Activated CD4-positive, alpha-beta memory T cell treated with anti-CD3 and anti-CD28 coated beads, Interleukin-2, amount 10 ng/mL, durations not matched to agents 7 days and 5 days (primary cell): Measurements from ENCODE around the gene S100A10. TPM values are rescaled to one million over a fixed set of nuclear protein-coding genes. Genes with fewer than 3 reads are reported as not detected.

Experiments used
- CTCF ChIA-PET: fragments of 350-600 bp; sonication (Branson Sonifier 250); formaldehyde crosslinking; loops from one replicate; lab custom pipeline; 2021; ENCODE audit warnings: antibody characterized with exemption, inconsistent platforms; lab: Charles Lee
- POLR2A ChIA-PET: fragments of 350-600 bp; sonication (Branson Sonifier 250); formaldehyde crosslinking; loops from one replicate; lab custom pipeline; 2021; ENCODE audit warnings: antibody characterized with exemption; lab: Charles Lee
- DNase-seq: peaks from one replicate; pipeline ENCODE4 v3.0.0-alpha.2; 2020
- H3K27ac Mint-ChIP-seq: one replicate; pipeline ENCODE4 v1.8.0; 2021; ENCODE audit warnings: mild to moderate bottlenecking, mixed read lengths
- H3K27me3 Mint-ChIP-seq: one replicate; pipeline ENCODE4 v1.8.0; 2021; ENCODE audit warnings: mixed read lengths
- H3K36me3 Mint-ChIP-seq: one replicate; pipeline ENCODE4 v1.8.0; 2021; ENCODE audit warnings: low read depth, mixed read lengths
- H3K4me1 Mint-ChIP-seq: one replicate; pipeline ENCODE4 v1.8.0; 2021; ENCODE audit warnings: mixed read lengths
- H3K4me3 Mint-ChIP-seq: one replicate; pipeline ENCODE4 v1.8.0; 2021; ENCODE audit warnings: mild to moderate bottlenecking, mixed read lengths
- H3K9me3 Mint-ChIP-seq: one replicate; pipeline ENCODE4 v1.8.0; 2021; ENCODE audit warnings: mixed read lengths
- total RNA-seq, 2 experiments: library from RNA; stranded (reverse); gene quantifications; one replicate each; pipeline ENCODE4 v1.2.3, GENCODE V29; 2021

Gene S100A10
- 100 to 1,000 TPM; 631 to 641 TPM for total RNA-seq

- no peaks in the 10 kb centered on the region for H3K27me3 Mint-ChIP-seq
- peak within 1 kb of the TSS; percentile 91 for H3K4me3 Mint-ChIP-seq
- peaks cover 39% of the 10 kb centered on the region for H3K36me3 Mint-ChIP-seq
- H3K4me1 Mint-ChIP-seq, result peaks cover 53% of the 10 kb centered on the region
- POLR2A ChIA-PET, result interaction anchor here (1.2 to 5.7 kb wide), 10 partner anchors 8 to 156 kb away, joined by 3 to 71 read pairs (median 8); no protein-coding TSS in a partner anchor
- H3K9me3 Mint-ChIP-seq, result no peaks in the 10 kb centered on the region
- CTCF ChIA-PET, result interaction anchor here (1.0 to 3.0 kb wide), 5 partner anchors 22 to 89 kb away, joined by 3 to 89 read pairs (median 3); no protein-coding TSS in a partner anchor
- DNase-seq, result peak; percentile 86
- H3K27ac Mint-ChIP-seq, result peak within 1 kb of the TSS; percentile 98
These were observed at the start of gene S100A10 for GRCh38 chr1:151993734-151994496. S100A10 (minus strand) TSS chr1:151993859; CDS start chr1:151986230, 7,629 bp downstream.

- Mint-ChIP-seq H3K36me3 (peaks cover 3% of the 10 kb centered on the region), H3K27me3 (peaks cover 1% of the 10 kb centered on the region), H3K4me1 (peaks cover 22% of the 10 kb centered on the region), H3K4me3 (no peak overlapping the region), H3K9me3 (peaks cover 2% of the 10 kb centered on the region), H3K27ac (no peak overlapping the region)
- CTCF ChIA-PET, result interaction anchor here (1.4 kb wide), 1 partner anchor 144 kb away, joined by 4 read pairs; no protein-coding TSS in a partner anchor
- POLR2A ChIA-PET, result no interaction called here
- no peak for DNase-seq
These were observed 48.4 kb upstream of the S100A10 start for GRCh38 chr1:152042030-152042429.

GRCh38 chr1:152039886-152040285 is 46.2 kb upstream of the S100A10 start:
- ChIA-PET CTCF (interaction anchor here (8.3 kb wide), 1 partner anchor 7 kb away, joined by 117 read pairs; no protein-coding TSS in a partner anchor), POLR2A (interaction anchor here (0.8 kb wide), 1 partner anchor 8 kb away, joined by 3 read pairs; no protein-coding TSS in a partner anchor)
- no peak for DNase-seq
- H3K9me3 Mint-ChIP-seq, result peaks cover 1% of the 10 kb centered on the region
- H3K4me3 Mint-ChIP-seq, result no peak overlapping the region
- peaks cover 16% of the 10 kb centered on the region for H3K4me1 Mint-ChIP-seq
- H3K27me3 Mint-ChIP-seq, result peaks cover 1% of the 10 kb centered on the region
- peaks cover 19% of the 10 kb centered on the region for H3K36me3 Mint-ChIP-seq
- H3K27ac Mint-ChIP-seq, result no peak overlapping the region

GRCh38 chr1:152039461-152039860 is 45.8 kb upstream of the S100A10 start:
- Mint-ChIP-seq H3K4me3 (no peak overlapping the region), H3K36me3 (peaks cover 22% of the 10 kb centered on the region), H3K9me3 (no peaks in the 10 kb centered on the region), H3K4me1 (peaks cover 19% of the 10 kb centered on the region), H3K27ac (no peak overlapping the region), H3K27me3 (no peaks in the 10 kb centered on the region)
- no peak for DNase-seq
- POLR2A ChIA-PET, result interaction anchor here (0.8 kb wide), 1 partner anchor 9 kb away, joined by 3 read pairs; no protein-coding TSS in a partner anchor
- CTCF ChIA-PET, result interaction anchor here (8.3 kb wide), 1 partner anchor 7 kb away, joined by 117 read pairs; no protein-coding TSS in a partner anchor

- no peaks in the 10 kb centered on the region for H3K27me3 Mint-ChIP-seq
- no peak overlapping the region for H3K4me3 Mint-ChIP-seq
- DNase-seq, result no peak
- peaks cover 22% of the 10 kb centered on the region for H3K4me1 Mint-ChIP-seq
- CTCF ChIA-PET, result interaction anchor here (8.3 kb wide), 1 partner anchor 8 kb away, joined by 117 read pairs; no protein-coding TSS in a partner anchor
- POLR2A ChIA-PET, result interaction anchor here (0.8 kb wide), 1 partner anchor 9 kb away, joined by 3 read pairs; no protein-coding TSS in a partner anchor
- H3K27ac Mint-ChIP-seq, result no peak overlapping the region
- H3K36me3 Mint-ChIP-seq, result peaks cover 28% of the 10 kb centered on the region
- H3K9me3 Mint-ChIP-seq, result no peaks in the 10 kb centered on the region
These were observed 45.2 kb upstream of the S100A10 start for GRCh38 chr1:152038871-152039270.

GRCh38 chr1:152036267-152037216 is 42.9 kb upstream of the S100A10 start, which contains the start of gene S100A11:
S100A11 (minus strand) TSS chr1:152037004; CDS start chr1:152036915, 89 bp downstream.
- peaks cover 45% of the 10 kb centered on the region for H3K4me1 Mint-ChIP-seq
- POLR2A ChIA-PET, result interaction anchor here (0.7 to 5.0 kb wide), 12 partner anchors 9 to 211 kb away, joined by 3 to 162 read pairs (median 4); no protein-coding TSS in a partner anchor

GRCh38 chr1:152035539-152036266 is 42.0 kb upstream of the S100A10 start:
- H3K4me1 Mint-ChIP-seq, result peaks cover 47% of the 10 kb centered on the region
- CTCF ChIA-PET, result interaction anchor here (0.5 to 8.3 kb wide), 8 partner anchors 11 to 1500 kb away, joined by 3 to 117 read pairs (median 8); partner anchors contain the start of gene S100A6
- H3K27me3 Mint-ChIP-seq, result no peaks in the 10 kb centered on the region
- H3K36me3 Mint-ChIP-seq, result peaks cover 57% of the 10 kb centered on the region
- peak overlapping the region; percentile 95 for H3K4me3 Mint-ChIP-seq
- DNase-seq, result peak; percentile 23
- POLR2A ChIA-PET, result interaction anchor here (0.8 to 5.0 kb wide), 15 partner anchors 8 to 207 kb away, joined by 3 to 162 read pairs (median 4); partner anchors contain the start of gene S100A10
- no peaks in the 10 kb centered on the region for H3K9me3 Mint-ChIP-seq
- H3K27ac Mint-ChIP-seq, result peak overlapping the region; percentile 95

More at GRCh38 chr1:152036267-152037216, 42.9 kb upstream of the S100A10 start, which contains the start of gene S100A11:
- Mint-ChIP-seq H3K36me3 (peaks cover 51% of the 10 kb centered on the region), H3K4me3 (peak within 1 kb of the TSS; percentile 95), H3K9me3 (no peaks in the 10 kb centered on the region), H3K27me3 (no peaks in the 10 kb centered on the region), H3K27ac (peak within 1 kb of the TSS; percentile 95)
- peak; percentile 82 for DNase-seq
- CTCF ChIA-PET, result interaction anchor here (0.6 to 8.3 kb wide), 8 partner anchors 10 to 148 kb away, joined by 3 to 117 read pairs (median 3); no protein-coding TSS in a partner anchor

GRCh38 chr1:152034654-152035538 is 41.2 kb upstream of the S100A10 start:
- Mint-ChIP-seq H3K27me3 (no peaks in the 10 kb centered on the region), H3K9me3 (no peaks in the 10 kb centered on the region), H3K4me3 (peak overlapping the region; percentile 95), H3K36me3 (peaks cover 64% of the 10 kb centered on the region), H3K4me1 (peaks cover 51% of the 10 kb centered on the region), H3K27ac (peak overlapping the region; percentile 95)
- peak; percentile 74 for DNase-seq
- ChIA-PET CTCF (interaction anchor here (0.7 to 8.3 kb wide), 23 partner anchors 10 to 1501 kb away, joined by 3 to 117 read pairs (median 4); partner anchors contain the start of genes C2CD4D, S100A6 and THEM4), POLR2A (interaction anchor here (0.6 to 5.0 kb wide), 17 partner anchors 7 to 753 kb away, joined by 3 to 162 read pairs (median 4); partner anchors contain the start of genes C2CD4D, MRPL9, S100A10 and ZNF687)

GRCh38 chr1:152034324-152034653 is 40.6 kb upstream of the S100A10 start:
- Mint-ChIP-seq H3K4me3 (peak overlapping the region; percentile 95), H3K4me1 (peaks cover 57% of the 10 kb centered on the region), H3K9me3 (no peaks in the 10 kb centered on the region), H3K27me3 (no peaks in the 10 kb centered on the region), H3K36me3 (peaks cover 68% of the 10 kb centered on the region), H3K27ac (peak overlapping the region; percentile 95)
- POLR2A ChIA-PET, result interaction anchor here (0.6 to 5.0 kb wide), 14 partner anchors 12 to 752 kb away, joined by 3 to 162 read pairs (median 4); partner anchors contain the start of genes C2CD4D, MRPL9, S100A10 and ZNF687
- no peak for DNase-seq
- CTCF ChIA-PET, result interaction anchor here (0.8 to 8.3 kb wide), 20 partner anchors 10 to 194 kb away, joined by 3 to 117 read pairs (median 5); partner anchors contain the start of genes C2CD4D and THEM4

- Mint-ChIP-seq H3K36me3 (peaks cover 60% of the 10 kb centered on the region), H3K27ac (no peak overlapping the region), H3K4me3 (no peak overlapping the region), H3K4me1 (peaks cover 52% of the 10 kb centered on the region), H3K9me3 (peaks cover 5% of the 10 kb centered on the region), H3K27me3 (no peaks in the 10 kb centered on the region)
- no peak for DNase-seq
- ChIA-PET POLR2A (no interaction called here), CTCF (interaction anchor here (0.5 to 1.3 kb wide), 3 partner anchors 15 to 17 kb away, joined by 3 read pairs; no protein-coding TSS in a partner anchor)
These were observed 36.2 kb upstream of the S100A10 start for GRCh38 chr1:152029929-152030211.
